Transverse colon (tissue), 4 donors: ENCODE results near the gene FGA.
A peak's percentile ranks its signal among the peaks of the same experiment; 100 is the strongest.

Experiments
- CTCF ChIP-seq, 5 experiments: fragments of 200-600 bp in 3 of 5; fragments of 450-650 bp in 2 of 5; sonication (generic) in 3 of 5; IDR thresholded peaks; 1 replicate in 2 of 5; 2 replicates in 3 of 5; pipeline ENCODE4 v1.5.1; 2016 to 2017; ENCODE audit warnings: antibody characterized with exemption in 5 of 5, inconsistent platforms in 3 of 5, mild to moderate bottlenecking in 2 of 5, moderate library complexity in 1 of 5
- POLR2A ChIP-seq: fragments of 450-650 bp; IDR thresholded peaks from one replicate; pipeline ENCODE4 v1.6.1; 2016; ENCODE audit warnings: antibody characterized with exemption, mild to moderate bottlenecking, moderate library complexity
- POLR2AphosphoS5 ChIP-seq, 3 donors: sonication (generic); formaldehyde crosslinking; IDR thresholded peaks; one replicate each; pipeline ENCODE4 v1.6.1; 2016; ENCODE audit warnings: antibody characterized with exemption in 3 of 3

GRCh38 chr4:154549894-154550790 is 40.4 kb downstream of the FGA start, which contains the start of gene PLRG1:
- peak; percentile 74 to 80 (median 77) for TF ChIP-seq POLR2AphosphoS5 (IDR thresholded peaks at IDR 0.05)
- peak; percentile 17 to 66 (median 29) for TF ChIP-seq CTCF (IDR thresholded peaks at IDR 0.05)
- TF ChIP-seq POLR2A: peak; percentile 68
